HG03432 (cell line): ENCODE measurements around the gene FKBP1B.
"Not testable (repeated sequence)": the region's sequence is repeated elsewhere in the genome, so short reads cannot be mapped to it uniquely, and the experiment has no call there.

Experiments
- ATAC-seq: cut with Tn5 transposase; IDR thresholded peaks from one replicate; pipeline ENCODE4 v1.9.1; 2021; ENCODE audit warnings: mild to moderate bottlenecking, moderate library complexity; ENCODE audit not compliant: unreplicated experiment

The FKBP1B gene

GRCh38 chr2:24049485-24050021 lies at the start of gene FKBP1B:
Gene FKBP1B (plus strand): TSS chr2:24049741. CDS start chr2:24049850, 109 bp downstream.
- peak; percentile 30 for ATAC-seq

GRCh38 chr2:24007693-24008092 lies 41.8 kb upstream of the FKBP1B start:
- ATAC-seq = no peak

DNA sequence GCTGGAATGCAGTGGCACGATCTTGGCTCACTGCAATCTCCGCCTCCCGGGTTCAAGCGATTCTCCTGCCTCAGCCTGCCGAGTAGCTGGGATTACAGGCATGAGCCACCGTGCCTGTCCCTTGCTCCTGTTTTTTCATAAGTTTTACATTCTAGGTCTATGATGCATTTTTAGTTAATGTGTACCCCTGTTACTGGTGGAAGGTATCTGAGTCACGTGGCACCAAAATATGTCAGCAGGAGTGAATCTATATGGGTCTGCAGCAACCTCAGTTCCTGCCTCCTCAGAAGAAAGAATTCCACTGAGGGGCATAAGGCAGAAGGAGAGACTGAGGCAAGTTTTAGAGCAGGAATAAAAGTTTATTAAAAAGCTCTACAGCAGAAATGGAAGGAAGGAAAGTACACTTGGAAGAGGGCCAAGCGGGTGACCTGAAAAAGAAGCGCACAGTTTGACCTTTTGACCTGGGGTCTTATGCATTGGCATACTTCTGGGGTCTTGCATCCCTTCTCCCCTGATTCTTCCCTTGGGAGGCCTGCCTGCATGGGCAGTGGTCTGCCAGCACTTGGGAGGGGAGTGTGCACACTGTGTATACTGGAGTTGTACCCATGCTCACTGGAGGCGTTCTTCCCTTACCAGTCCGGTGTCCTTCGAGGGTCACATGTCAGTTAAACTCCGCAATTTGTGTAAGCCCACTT lies 40.7 kb upstream of the FKBP1B start:
- no peak for ATAC-seq

GRCh38 chr2:24009367-24009679 lies 40.2 kb upstream of the FKBP1B start:
- no peak for ATAC-seq

- ATAC-seq = no peak
These were observed 39.7 kb upstream of the FKBP1B start, which contains the start of gene MFSD2B for GRCh38 chr2:24009680-24010476. Gene MFSD2B (plus strand): TSS chr2:24010085. CDS start chr2:24010097, 12 bp downstream.

- no peak for ATAC-seq
These were observed 38.9 kb upstream of the FKBP1B start for GRCh38 chr2:24010477-24011249.

GRCh38 chr2:24011250-24012104 lies 38.1 kb upstream of the FKBP1B start:
- ATAC-seq = no peak

DNA sequence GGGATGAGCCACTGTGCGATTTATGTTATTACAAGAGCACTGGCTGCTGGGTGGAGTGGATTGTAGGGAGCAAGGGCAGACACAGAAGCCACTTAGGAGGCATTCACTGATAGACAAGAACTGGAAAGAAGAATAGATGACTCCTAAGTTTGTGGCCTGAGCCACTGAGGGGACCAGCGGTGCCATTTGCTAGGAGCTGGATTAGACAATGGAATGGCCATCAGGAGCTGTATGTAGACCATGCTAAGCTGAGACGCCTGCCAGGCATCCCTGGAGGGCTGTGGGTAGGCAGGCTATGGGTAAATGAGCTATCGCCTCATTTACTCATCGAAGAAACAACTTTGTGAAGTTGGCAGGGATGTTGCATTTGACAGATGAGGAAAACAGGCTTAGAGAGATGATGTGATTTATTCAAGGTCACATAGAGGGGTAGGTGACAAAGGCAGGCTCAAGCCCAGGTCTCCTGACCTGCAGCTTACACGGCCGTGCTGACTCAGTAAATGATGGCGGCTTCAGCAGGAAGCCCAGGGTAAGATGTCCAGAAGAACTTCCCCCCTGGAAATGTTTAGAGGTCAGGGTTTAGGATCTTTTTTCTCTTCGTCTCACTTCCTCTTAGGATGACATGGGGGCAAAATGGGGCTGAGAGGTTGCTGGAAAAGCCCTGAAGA lies 36.9 kb upstream of the FKBP1B start:
- no peak for ATAC-seq

DNA sequence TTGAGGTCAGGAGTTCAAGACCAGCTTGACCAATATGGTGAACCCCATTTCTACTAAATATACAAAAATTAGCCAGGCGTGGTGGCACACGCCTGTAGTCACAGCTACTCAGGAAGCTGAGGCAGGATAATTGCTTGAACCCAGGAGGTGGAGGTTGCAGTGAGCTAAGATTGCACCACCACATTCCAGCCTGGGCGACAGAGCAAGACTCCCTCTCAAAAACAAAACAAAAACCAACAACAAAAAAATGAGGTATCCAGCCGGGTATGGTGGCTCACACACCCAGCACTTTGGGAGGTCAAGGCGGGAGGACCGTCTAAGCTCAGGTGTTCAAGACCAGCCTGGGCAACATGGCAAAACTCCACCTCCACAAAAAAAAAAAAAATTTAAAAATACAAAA lies 34.6 kb upstream of the FKBP1B start:
- ATAC-seq = not testable (repeated sequence)

DNA sequence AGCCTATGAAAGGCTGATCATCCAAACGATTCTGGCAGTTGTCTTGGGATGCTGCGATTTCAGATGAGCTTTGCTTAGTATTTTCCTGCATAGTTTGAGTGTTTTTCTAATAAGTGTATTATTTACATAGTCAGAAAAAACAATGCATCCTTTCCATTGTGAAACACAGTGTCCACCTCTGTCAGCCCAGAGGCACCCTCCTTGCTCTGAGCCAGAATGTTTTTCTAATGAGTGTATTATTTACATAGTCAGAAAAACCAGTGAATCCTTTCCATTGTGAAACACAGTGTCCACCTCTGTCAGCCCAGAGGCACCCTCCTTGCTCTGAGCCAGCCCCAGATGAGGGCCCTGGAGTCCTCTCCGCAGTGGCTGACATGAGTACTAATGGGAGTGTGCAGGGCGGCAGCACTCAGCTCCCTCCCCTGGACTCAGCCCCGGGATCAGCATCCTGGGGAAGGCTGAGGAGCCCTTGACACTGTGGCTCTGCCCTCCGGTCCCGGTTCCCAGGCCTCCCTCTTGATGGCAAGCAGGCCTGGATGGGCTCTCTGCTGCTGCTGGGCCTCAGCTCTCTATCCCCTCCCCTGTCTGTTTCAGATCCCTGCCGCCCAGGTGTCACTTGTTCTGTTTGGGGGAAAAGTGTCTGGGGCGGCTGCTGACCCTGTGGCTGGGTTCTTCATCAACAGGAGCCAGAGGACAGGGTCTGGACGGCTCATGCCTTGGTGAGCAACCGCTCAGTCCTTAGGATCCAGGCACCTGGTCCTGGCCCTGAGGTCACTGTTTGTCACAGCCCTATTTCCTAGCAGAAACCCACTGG lies 33.8 kb upstream of the FKBP1B start:
- ATAC-seq = no peak

DNA sequence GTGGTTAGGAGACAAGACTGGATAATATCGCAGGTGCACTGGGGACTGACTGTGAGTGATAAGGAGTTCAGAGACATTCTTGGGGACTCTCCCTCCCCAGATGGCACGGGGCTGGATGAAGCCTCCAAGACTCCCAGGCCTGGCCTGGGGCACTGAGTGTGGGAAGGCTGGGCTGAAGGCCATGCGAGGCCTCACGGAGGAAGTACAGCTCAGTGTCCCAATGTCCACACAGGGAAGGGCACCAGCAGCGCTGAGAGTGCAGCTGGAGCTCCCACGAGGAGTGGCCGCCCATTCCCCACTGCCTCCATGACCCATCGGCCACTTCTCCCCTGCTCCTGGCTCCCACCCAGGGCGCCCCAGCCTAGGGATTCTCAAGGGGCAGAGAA lies 33.2 kb upstream of the FKBP1B start:
- no peak for ATAC-seq

DNA sequence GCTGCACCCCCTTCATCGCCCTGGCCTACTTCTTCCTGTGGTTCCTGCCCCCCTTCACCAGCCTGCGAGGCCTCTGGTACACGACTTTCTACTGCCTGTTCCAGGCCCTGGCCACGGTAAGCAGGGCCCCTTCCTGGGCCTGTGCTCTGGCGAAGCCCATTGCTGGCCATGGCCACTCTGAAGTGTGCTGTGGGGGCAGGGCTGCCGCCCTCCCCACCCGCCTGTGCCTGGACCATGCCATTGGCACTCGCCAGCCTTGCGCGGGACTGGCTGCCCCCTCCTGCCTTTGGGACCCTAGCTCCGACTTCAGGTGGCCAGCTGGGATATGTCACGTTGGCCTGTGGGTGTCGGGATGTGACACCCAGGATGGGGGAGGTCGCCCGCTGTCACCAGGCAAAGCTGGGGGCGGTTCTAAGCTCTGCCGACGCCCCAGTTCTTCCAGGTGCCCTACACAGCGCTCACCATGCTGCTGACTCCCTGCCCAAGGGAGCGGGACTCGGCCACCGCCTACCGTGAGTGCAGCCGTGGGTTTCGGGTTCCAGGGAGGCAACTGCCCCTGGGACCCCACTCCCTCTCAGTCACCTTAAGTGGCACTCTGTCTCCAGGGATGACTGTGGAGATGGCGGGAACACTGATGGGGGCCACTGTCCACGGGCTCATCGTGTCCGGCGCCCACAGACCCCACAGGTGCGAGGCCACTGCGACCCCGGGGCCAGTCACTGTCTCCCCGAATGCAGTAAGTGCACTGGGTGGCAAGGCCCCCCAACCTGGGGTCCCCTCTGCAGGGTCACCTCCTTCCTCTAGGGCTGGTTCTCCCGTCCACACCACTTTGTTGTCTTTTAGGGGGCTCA lies 32.5 kb upstream of the FKBP1B start:
- ATAC-seq = no peak

DNA sequence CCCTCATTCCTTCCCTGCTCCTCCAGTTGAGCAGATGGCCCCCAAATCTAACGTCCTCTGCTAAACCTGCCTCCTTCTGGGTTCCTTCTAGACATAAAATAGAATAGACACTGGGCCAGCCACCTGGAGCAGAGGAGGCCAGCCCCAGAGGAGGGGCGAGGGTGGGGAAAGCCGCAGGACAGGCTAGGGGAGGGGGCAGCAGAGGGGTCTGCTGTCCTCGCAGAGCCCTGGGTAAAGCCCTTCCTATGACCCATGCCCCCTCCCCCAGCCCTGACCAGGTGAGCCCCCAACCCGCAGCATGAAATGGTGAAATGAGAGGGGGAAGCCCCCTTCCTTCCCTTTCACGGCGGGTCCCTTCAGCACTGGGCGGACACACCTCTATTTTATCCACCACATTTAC lies 31.8 kb upstream of the FKBP1B start:
- ATAC-seq = no peak

- ATAC-seq = no peak
These were observed 31.3 kb upstream of the FKBP1B start for GRCh38 chr2:24018241-24018640.

DNA sequence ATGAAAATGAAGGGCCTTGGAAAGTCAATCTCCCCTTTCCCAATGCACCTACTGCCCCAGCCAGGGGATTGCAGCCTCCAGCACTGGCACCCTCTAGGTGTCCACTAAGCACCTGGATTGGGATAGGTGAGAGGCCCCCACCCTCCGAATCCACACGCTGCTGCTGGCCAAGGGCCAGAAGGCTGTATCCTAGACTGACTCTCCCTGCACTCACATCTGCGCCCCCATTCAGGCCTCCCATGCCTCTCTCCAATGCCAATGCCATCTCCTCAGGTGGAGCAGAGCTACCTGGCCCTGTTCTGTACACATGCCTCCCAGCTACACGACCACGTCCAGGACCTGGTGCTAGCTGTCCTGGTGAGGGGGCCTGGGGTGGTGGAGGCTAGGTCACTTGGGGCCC lies 29.8 kb upstream of the FKBP1B start:
- no peak for ATAC-seq

- no peak for ATAC-seq
These were observed 29.3 kb upstream of the FKBP1B start for GRCh38 chr2:24020244-24020643.

DNA sequence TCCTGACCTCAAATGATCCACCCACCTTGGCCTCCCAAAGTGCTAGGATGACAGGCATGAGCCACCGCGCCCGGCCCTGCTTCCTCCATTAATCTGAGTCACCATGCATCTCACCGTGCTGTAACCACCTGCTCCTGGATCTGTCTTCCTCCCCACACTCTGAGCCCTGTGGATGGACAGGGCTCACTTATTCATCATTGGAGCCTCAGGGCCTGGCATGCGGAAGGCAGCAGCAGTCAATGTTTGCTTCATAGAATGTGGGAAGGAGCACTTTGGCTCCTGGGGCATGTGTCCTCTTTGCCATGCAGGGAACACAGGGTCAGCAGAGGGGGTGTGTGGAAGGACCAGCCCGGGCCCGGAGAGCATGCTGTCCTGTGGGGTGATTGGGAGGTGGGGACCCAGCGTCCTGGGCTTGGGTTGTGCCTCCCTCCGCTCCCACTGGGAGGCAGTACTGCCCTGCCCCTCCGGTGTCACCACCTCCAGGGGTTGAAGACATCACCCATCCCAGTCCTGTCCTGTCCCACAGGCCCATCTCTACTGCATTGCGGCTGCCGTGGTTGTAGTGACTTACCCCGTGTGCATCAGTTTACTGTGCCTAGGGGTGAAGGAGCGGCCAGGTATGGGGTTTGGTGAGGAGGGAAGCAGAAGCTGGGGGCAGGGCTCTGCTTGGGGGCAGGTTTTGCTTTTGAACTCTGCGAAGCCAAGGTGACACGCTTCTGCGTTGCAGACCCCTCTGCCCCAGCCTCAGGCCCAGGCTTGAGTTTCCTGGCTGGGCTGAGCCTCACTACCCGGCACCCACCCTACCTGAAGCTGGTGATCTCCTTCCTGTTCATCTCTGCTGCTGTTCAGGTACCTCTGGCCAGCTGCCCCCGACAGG lies 28.2 kb upstream of the FKBP1B start:
- ATAC-seq = no peak
